CD1c-positive myeloid dendritic cell (primary cell): ENCODE data around the gene ARRDC2.

Experiments
- DNase-seq: peaks from one replicate; pipeline ENCODE4 v3.0.0-alpha.2; 2016; ENCODE audit errors: extremely low spot score

Gene ARRDC2

GRCh38 chr19:18058208-18059009, 50.4 kb downstream of the ARRDC2 start:
- DNase-seq = peak; percentile 86

GRCh38 chr19:18059297-18059696, 51.3 kb downstream of the ARRDC2 start:
- DNase-seq = no peak

GRCh38 chr19:18059902-18060301, 51.9 kb downstream of the ARRDC2 start:
- no peak for DNase-seq

- DNase-seq = no peak
Observed at GRCh38 chr19:18060472-18060871, 52.5 kb downstream of the ARRDC2 start.

- no peak for DNase-seq
Observed at GRCh38 chr19:18062028-18062427, 54.1 kb downstream of the ARRDC2 start.

- no peak for DNase-seq
Observed at GRCh38 chr19:18063463-18063862, 55.5 kb downstream of the ARRDC2 start.
